Measurements from ENCODE around the gene UBE2L3. TPM values are rescaled to one million over a fixed set of nuclear protein-coding genes. Genes with fewer than 3 reads are reported as not detected.

The UBE2L3 gene
- total RNA-seq, 1 donor from 2014 or later: 22.5 TPM

DNA sequence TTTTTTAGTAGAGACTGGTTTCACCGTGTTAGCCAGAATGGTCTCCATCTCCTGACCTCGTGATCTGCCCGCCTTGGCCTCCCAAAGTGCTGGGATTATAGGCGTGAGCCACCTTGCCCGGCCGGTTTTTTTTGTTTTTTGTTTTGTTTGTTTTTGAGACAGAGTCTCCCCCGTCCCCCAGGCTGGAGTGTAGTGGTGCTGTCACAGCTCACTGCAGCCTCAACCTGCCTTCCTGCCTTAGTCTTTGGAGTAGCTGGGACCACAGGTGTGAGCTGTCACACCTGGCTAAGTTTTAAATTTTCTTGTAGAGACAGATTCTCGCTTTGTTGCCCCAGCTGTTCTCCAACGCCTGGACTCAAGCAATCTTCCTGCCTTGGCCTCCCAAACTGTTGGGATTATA, 101.5 kb downstream of the UBE2L3 start:
- DNase-seq (ENCODE audit: low read depth in 2 of 2): no peak

DNA sequence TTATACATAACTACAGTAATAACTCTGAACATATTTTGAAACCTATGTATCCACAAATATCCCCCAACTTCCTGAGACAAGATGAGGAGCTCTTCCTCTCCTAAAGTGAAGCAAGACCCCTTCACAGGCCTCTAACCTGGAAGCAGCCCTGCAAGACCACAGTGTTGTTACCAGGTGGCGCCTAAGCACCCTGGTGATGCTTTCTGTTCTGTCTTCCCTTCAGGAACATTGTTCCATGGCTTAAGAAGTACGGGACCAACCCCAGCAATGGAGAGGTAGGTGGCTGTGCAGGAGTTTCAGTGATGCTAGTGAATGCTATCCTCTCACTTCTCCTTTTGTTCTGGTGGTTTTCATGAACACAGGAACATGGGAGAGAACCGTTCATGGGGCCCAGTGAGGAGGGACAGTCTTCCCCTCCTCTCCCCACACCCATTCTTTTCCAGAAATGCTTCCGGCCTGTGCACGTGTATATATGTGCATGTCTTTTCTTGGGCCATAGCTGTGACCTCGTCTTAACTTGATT, 104.7 kb downstream of the UBE2L3 start:
- no peak for DNase-seq (ENCODE audit: low read depth in 2 of 2)

Other genes starting within 250 kb of the UBE2L3 start
- gene RIMBP3B, start 184.0 kb upstream of the UBE2L3 start, total RNA-seq: under 0.01 TPM in 1 of 2 replicates, not detected in the other
- 1.8 and 2.5 TPM in 2 replicates for gene HIC2, start 150.3 kb upstream of the UBE2L3 start, total RNA-seq
- gene TMEM191C, start 100.3 kb upstream of the UBE2L3 start, total RNA-seq: 0.13 and 0.39 TPM in 2 replicates
- under 0.01 and 0.13 TPM in 2 replicates for gene RIMBP3C, start 16.3 kb upstream of the UBE2L3 start, total RNA-seq
- gene YDJC, start 62.3 kb downstream of the UBE2L3 start, total RNA-seq: 12.3 and 13.5 TPM in 2 replicates
- under 0.01 and 0.13 TPM in 2 replicates for gene CCDC116, start 65.0 kb downstream of the UBE2L3 start, total RNA-seq
- gene SDF2L1, start 74.6 kb downstream of the UBE2L3 start, total RNA-seq: 39.4 and 45.4 TPM in 2 replicates
- gene PPIL2, start 98.3 kb downstream of the UBE2L3 start, total RNA-seq: 12.1 and 19.7 TPM in 2 replicates
- 2.4 and 5.2 TPM in 2 replicates for gene YPEL1, start 168.1 kb downstream of the UBE2L3 start, total RNA-seq

All from dermis microvascular lymphatic vessel endothelial cell (primary cell).